ES-I3 (cell line): ENCODE measurements around the gene NR1D1.

Experiments used
- H3K36me3 ChIP-seq: 2 replicates; pipeline ENCODE4 v1.6.1; 2013; ENCODE audit warnings: mild to moderate bottlenecking, low read length, control low read depth, moderate library complexity; ENCODE audit not compliant: insufficient read depth
- H3K4me1 ChIP-seq: 2 replicates; pipeline ENCODE4 v1.6.1; 2013; ENCODE audit warnings: mild to moderate bottlenecking, control low read depth, low read length; ENCODE audit not compliant: insufficient read depth
- H3K9ac ChIP-seq: 2 replicates; pipeline ENCODE4 v1.6.1; 2013; ENCODE audit warnings: low read depth, mild to moderate bottlenecking, low read length, moderate library complexity
- H3K9me3 ChIP-seq: 2 replicates; pipeline ENCODE4 v1.6.1; 2013; ENCODE audit warnings: mild to moderate bottlenecking, low read length, moderate library complexity; ENCODE audit not compliant: control insufficient read depth, insufficient read depth

Gene NR1D1

GRCh38 chr17:40084477-40084876, 15.9 kb downstream of the NR1D1 start:
- Histone ChIP-seq H3K36me3 (no peaks in the 10 kb centered on the region), H3K9me3 (no peaks in the 10 kb centered on the region), H3K9ac (no peak overlapping the region), H3K4me1 (peaks cover under 1% of the 10 kb centered on the region; the same call in 1 of the 2 replicates)

DNA sequence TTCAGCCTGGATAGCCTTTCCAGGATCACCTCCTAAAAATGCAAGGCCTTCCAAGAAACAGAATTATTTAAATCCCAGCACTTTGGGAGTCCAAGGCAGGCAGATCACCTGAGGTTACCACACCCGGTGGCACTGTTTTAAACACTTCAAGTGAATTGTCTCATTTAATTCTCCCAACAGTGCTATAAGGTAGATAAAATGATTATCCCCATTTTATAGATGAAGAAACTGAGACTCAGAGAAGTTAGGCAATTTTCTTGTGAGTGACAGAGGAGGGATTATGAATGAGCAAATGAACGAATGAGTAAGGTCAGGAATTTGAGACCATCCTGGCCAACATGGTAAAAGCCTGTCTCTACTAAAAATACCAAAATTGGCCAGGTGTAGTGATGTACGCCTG, 20.8 kb downstream of the NR1D1 start:
- Histone ChIP-seq H3K4me1 (peaks cover 15% of the 10 kb centered on the region), H3K9ac (no peak overlapping the region), H3K9me3 (no peaks in the 10 kb centered on the region), H3K36me3 (no peaks in the 10 kb centered on the region)

DNA sequence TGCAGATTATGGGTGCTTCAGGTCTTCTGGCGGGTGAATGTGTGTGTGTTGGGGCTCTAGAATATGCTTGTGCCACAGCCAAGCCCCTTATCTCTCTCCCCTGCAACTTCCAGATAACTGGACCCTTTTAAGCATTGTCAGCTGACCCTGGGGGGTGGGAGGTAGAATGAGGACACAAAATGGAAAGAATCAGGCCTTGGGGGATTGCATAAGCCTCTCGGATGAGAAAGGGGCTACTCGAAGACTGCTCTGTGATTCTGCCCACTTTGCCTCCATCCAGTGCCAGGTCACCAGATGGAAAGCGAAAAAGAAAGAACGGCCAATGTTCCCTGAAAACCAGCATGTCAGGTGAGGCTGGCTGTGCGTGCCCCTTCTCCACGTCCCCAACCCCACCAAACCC, 23.8 kb downstream of the NR1D1 start:
- Histone ChIP-seq H3K9me3 (no peaks in the 10 kb centered on the region), H3K9ac (no peak overlapping the region), H3K4me1 (peaks cover 20% of the 10 kb centered on the region), H3K36me3 (no peaks in the 10 kb centered on the region)

GRCh38 chr17:40075942-40076498, 24.4 kb downstream of the NR1D1 start:
- H3K9me3 ChIP-seq: no peaks in the 10 kb centered on the region
- H3K9ac ChIP-seq: no peak overlapping the region
- H3K4me1 ChIP-seq: peaks cover 25% of the 10 kb centered on the region
- H3K36me3 ChIP-seq: no peaks in the 10 kb centered on the region

DNA sequence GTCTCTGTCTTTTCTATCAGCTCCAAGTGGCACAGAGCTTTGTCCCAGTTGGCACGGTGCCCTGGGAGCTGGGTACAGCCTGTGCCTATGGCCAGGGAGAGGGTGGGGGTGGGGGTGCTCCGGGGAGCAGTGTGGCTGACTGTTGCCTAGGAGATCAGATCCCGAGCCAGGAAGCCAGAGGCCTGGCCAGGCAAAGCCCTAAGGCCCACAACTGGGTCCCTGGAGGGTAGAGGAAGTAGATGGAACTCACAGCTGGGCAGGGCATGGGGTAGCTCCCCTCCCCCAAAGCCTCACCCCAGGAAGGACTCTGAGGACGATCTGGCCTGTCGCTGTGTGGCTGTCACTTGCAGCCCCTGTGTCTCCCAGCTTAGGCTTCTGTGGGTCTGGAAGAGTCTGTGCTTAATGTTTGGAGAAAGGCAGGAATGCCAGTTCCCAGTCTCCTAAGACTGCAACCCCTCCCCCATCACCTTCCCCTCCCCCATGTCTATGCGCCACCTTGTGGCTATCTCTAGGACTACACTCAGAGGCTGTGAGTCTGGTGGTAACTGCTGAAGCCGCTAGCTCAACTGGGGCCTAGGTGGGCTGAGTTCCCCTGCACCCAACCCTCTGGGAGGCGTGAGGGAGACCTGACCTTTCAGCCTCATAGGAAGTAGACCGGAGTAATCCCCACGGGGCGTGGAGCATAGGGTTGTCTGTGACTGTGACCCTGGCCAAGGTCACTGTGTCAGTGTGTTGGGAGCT, 25.0 kb downstream of the NR1D1 start:
- Histone ChIP-seq H3K9me3 (no peaks in the 10 kb centered on the region), H3K9ac (no peak overlapping the region; the same call in 1 of the 2 replicates), H3K36me3 (no peaks in the 10 kb centered on the region), H3K4me1 (peaks cover 31% of the 10 kb centered on the region)

DNA sequence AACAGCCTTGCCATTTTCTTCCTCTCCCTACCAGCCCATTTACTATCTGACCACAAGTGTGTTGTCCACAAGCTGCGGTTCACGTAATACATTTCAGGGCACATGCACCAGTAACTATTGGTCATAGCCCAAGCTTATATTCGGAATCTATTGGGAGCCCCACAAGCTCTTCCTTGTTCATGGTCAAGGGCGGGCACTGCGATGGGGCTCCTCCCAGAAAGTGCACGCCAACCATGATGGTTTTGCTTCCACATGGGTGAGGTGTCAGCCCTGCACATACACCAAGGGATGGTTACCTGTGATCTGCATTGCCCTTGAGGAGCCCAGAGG, 25.6 kb downstream of the NR1D1 start:
- no peaks in the 10 kb centered on the region for H3K9me3 ChIP-seq
- H3K36me3 ChIP-seq: no peaks in the 10 kb centered on the region
- H3K4me1 ChIP-seq: peaks cover 35% of the 10 kb centered on the region
- no peak overlapping the region for H3K9ac ChIP-seq

- Histone ChIP-seq H3K9me3 (no peaks in the 10 kb centered on the region), H3K36me3 (no peaks in the 10 kb centered on the region), H3K4me1 (peaks cover 42% of the 10 kb centered on the region), H3K9ac (no peak overlapping the region)
These were observed 26.2 kb downstream of the NR1D1 start for GRCh38 chr17:40074175-40074512.

DNA sequence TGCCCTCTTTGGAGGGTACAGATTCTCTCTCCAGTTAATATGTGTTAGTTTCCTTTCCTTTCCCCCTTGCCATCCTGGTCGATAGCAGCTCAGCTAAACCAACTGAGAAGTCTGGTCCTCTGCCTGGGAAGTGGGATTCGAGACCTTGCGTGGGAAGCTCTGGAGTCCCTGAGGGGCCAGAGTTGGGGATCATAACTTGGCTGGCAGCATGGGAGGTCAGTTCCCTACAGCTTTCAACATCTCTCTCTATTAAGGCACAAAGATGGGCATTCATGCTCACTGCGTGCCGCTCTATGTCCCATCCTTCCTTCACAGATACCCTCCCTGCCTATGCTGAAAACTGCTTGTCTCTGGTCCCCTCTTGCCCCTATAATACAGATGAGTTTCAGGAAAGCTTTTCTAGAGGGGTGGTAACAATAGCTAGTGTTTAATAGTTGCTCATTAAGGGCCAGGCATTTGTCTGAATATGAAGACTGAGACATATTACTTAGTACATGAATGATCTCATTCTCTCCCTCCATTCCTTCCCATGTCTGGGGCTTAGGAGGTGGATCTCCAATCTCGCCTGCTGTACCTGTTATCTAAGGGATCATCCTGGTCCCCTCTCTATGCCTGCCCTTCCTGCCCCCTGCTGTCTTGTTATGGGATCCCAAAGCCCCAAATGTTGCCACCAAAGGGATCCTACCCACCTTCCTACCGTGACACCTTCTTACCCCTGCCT, 26.8 kb downstream of the NR1D1 start:
- H3K36me3 ChIP-seq: no peaks in the 10 kb centered on the region
- H3K9me3 ChIP-seq: no peaks in the 10 kb centered on the region
- H3K4me1 ChIP-seq: peaks cover 44% of the 10 kb centered on the region
- no peak overlapping the region for H3K9ac ChIP-seq

DNA sequence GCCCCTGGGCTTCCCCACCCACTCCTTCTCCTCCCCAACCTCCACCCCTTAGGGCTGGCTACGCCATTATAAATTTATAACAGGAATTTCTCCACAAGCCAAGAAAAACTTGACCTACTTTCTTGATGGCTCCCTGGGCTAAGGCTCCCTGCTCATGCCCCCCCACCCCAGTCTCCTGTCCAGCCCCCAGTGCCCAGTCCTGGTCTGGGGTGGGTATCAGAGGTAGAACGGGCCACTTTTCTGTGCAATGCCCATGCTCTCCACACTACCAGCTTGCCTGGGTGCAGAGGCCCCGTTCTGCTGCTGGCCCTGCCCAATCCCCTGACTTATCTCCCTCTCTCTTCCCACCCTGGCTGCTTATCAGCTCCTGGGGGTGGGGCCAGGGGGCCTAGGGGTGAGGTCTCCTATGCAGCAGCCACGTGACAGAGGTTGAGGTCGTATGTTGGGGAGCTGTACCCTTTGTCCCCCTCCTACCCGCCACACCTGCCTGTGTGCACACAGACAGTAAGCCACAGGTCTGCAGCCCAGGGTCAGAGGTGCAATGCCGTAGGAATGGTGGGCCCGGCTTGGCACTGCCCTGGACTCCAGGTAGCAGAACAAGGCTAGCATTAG, 27.5 kb downstream of the NR1D1 start:
- H3K36me3 ChIP-seq: no peaks in the 10 kb centered on the region
- H3K9me3 ChIP-seq: no peaks in the 10 kb centered on the region
- H3K4me1 ChIP-seq: peaks cover 50% of the 10 kb centered on the region
- H3K9ac ChIP-seq: no peak overlapping the region

- Histone ChIP-seq H3K9ac (no peak overlapping the region), H3K4me1 (peaks cover 50% of the 10 kb centered on the region), H3K9me3 (no peaks in the 10 kb centered on the region), H3K36me3 (no peaks in the 10 kb centered on the region)
These were observed 28.2 kb downstream of the NR1D1 start for GRCh38 chr17:40072040-40072734.

DNA sequence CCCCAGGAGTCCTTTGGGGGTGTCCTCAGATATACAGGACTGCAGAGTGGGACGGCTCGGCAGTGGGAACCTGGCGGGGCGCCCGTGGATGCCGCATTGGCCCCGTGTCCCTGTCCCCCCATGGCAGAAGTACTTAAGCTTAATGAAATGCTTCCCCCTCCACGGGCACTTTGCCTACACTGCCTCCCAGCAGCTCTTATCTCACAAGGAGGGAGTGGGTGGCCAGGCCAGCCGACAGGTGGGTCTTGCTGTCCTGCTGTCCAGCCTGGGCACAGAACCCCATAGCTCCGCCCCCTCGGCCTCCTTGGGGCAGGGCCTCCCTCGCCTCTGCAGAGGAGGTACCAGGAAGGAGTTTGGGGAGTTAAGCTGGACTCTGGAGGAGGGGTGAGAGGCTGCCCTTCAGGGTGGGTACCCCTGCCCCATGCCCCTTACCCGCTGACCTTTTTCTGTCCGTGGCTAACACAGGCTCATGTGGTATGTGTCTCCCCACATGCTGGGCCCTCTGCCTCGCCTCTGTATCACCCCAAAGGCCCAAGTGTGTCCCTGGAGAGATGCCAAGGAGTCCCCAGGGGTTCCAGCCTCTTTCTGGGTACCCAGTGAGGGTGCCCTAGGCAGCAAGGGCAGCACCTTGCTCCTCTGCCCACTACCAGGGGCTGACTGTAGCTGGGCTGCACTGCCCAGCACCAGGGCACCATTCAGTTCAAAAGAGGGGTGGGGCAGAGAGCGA, 28.9 kb downstream of the NR1D1 start:
- Histone ChIP-seq H3K9me3 (no peaks in the 10 kb centered on the region), H3K9ac (no peak overlapping the region), H3K4me1 (peaks cover 50% of the 10 kb centered on the region), H3K36me3 (no peaks in the 10 kb centered on the region)

DNA sequence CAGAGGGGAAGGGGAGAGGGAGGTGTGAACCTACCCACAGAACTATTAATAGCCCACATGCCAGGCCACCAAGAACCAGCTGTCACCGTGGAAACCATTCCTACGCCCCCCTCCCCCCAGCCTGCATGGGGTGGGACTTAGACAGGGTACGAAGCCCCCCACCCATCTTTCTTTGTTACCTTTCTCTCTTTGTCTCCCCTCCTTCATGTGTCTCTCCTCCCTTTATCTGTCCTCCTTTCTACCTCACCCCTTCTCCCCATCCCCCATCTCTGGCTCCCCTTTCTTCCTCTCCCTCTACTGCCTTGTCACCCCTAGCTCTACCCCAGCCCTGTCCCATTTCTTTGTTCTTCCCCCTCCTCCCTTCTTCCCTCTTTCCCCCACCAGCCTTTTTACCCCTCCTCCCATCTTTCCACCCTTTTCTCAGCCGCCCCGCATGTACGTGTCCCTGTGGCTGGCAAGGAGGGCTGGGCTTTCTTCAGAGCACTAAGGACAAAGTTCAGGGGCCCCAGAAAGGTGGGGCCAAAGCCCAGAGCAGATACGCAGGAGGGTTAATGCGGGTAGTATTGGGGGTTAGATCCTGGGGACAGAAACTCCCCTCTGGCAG, 29.6 kb downstream of the NR1D1 start:
- no peaks in the 10 kb centered on the region for H3K36me3 ChIP-seq
- no peaks in the 10 kb centered on the region for H3K9me3 ChIP-seq
- H3K4me1 ChIP-seq: peaks cover 47% of the 10 kb centered on the region
- no peak overlapping the region for H3K9ac ChIP-seq

GRCh38 chr17:40069751-40070708, 30.4 kb downstream of the NR1D1 start:
- H3K9me3 ChIP-seq: no peaks in the 10 kb centered on the region
- no peak overlapping the region; the same call in 1 of the 2 replicates for H3K9ac ChIP-seq
- peaks cover 46% of the 10 kb centered on the region for H3K4me1 ChIP-seq

More at GRCh38 chr17:40069751-40070708, 30.4 kb downstream of the NR1D1 start:
- no peaks in the 10 kb centered on the region for H3K36me3 ChIP-seq
